B cell (primary cell): ENCODE results near the gene SPAG7. TPM values are rescaled to one million over a fixed set of nuclear protein-coding genes. Genes with fewer than 3 reads are reported as not detected.

Experiments
- ATAC-seq: fragments of 200-7000 bp; cut with Tn5 transposase; one replicate; pipeline ENCODE4 v1.10.0; 2021; ENCODE audit warnings: low read depth, mild to moderate bottlenecking, moderate number of reproducible peaks, moderate library complexity
- CTCF ChIA-PET: fragments of 350-600 bp; sonication (Branson Sonifier 250); formaldehyde crosslinking; loops from one replicate; lab custom pipeline; 2021; ENCODE audit warnings: antibody characterized with exemption, inconsistent platforms; lab: Charles Lee
- POLR2A ChIA-PET: fragments of 350-600 bp; sonication (Branson Sonifier 250); formaldehyde crosslinking; loops from one replicate; lab custom pipeline; 2021; ENCODE audit warnings: antibody characterized with exemption; lab: Charles Lee
- DNase-seq: peaks from one replicate; pipeline ENCODE4 v3.0.0; 2013
- H2AFZ ChIP-seq: 2 replicates; pipeline ENCODE4 v1.6.1; 2012; ENCODE audit warnings: mild to moderate bottlenecking, low read depth, low read length; ENCODE audit not compliant: insufficient read depth, poor library complexity, severe bottlenecking
- H3K27ac ChIP-seq, 2 donors: 1 replicate in 1 of 2; 2 replicates in 1 of 2; pipeline ENCODE4 v1.5.1; 2012 to 2013; ENCODE audit warnings: low read length in 2 of 2, mild to moderate bottlenecking in 2 of 2, moderate library complexity in 1 of 2
- H3K27me3 ChIP-seq, 4 experiments: fragments of 200-600 bp in 1 of 4; sonication (generic) in 1 of 4; replicated peaks in 1 of 4; 1 replicate in 2 of 4; 2 replicates in 2 of 4; pipeline versions ENCODE4 v1.6.1 to v1.7.0; 2013 to 2016; ENCODE audit warnings: low read length in 3 of 4, mild to moderate bottlenecking in 2 of 4, mixed read lengths in 1 of 4, moderate library complexity in 1 of 4; ENCODE audit not compliant: insufficient read depth in 4 of 4, control insufficient read depth in 3 of 4; ENCODE audit errors: control extremely low read depth in 1 of 4
- H3K36me3 ChIP-seq, 2 experiments: replicated peaks in 1 of 2; 1 replicate in 1 of 2; 2 replicates in 1 of 2; pipeline versions ENCODE4 v1.6.1 to v1.7.1; 2013; ENCODE audit warnings: low read length in 1 of 2; ENCODE audit not compliant: insufficient read depth in 2 of 2, control insufficient read depth in 1 of 2; ENCODE audit errors: control extremely low read depth in 1 of 2, extremely low read depth in 1 of 2
- H3K4me1 ChIP-seq, 2 donors: fragments of 200-600 bp in 1 of 2; sonication (generic) in 1 of 2; 1 replicate in 1 of 2; 2 replicates in 1 of 2; pipeline versions ENCODE4 v1.5.1 to v1.6.1; 2013 to 2017; ENCODE audit warnings: low read length in 2 of 2; ENCODE audit not compliant: control insufficient read depth in 2 of 2, insufficient read depth in 2 of 2
- H3K4me2 ChIP-seq: replicated peaks from 2 replicates; pipeline ENCODE3; 2012; ENCODE audit warnings: mild to moderate bottlenecking, low read depth, low read length; ENCODE audit not compliant: poor library complexity, severe bottlenecking
- H3K4me3 ChIP-seq, 5 experiments: fragments of 200-600 bp in 1 of 5; sonication (generic) in 1 of 5; 1 replicate in 3 of 5; 2 replicates in 2 of 5; pipeline versions ENCODE4 v1.5.1 to v1.7.0; 2011 to 2016; ENCODE audit warnings: low read length in 4 of 5, mild to moderate bottlenecking in 4 of 5, low read depth in 2 of 5, control low read depth in 1 of 5, moderate library complexity in 1 of 5; ENCODE audit not compliant: insufficient read depth in 1 of 5; ENCODE audit errors: control extremely low read depth in 1 of 5, extremely low read depth in 1 of 5
- H3K79me2 ChIP-seq: fragments of 200-600 bp; sonication (generic); one replicate; pipeline ENCODE4 v1.6.0; 2016; ENCODE audit warnings: low read length; ENCODE audit not compliant: control insufficient read depth, insufficient read depth
- H3K9ac ChIP-seq: fragments of 200-600 bp; sonication (generic); 2 replicates; pipeline ENCODE4 v1.6.1; 2017; ENCODE audit warnings: mild to moderate bottlenecking, low read length, moderate library complexity
- H3K9me3 ChIP-seq, 3 donors: one replicate each; pipeline versions ENCODE4 v1.6.1 to v1.7.1; 2013; ENCODE audit warnings: low read length in 2 of 3; ENCODE audit not compliant: control insufficient read depth in 2 of 3, insufficient read depth in 1 of 3; ENCODE audit errors: control extremely low read depth in 1 of 3
- H4K20me1 ChIP-seq: 2 replicates; pipeline ENCODE4 v1.6.0; 2012; ENCODE audit warnings: mild to moderate bottlenecking, low read length; ENCODE audit not compliant: insufficient read depth, control insufficient read depth, poor library complexity, severe bottlenecking
- H3K27ac Mint-ChIP-seq: one replicate; pipeline ENCODE4 v1.8.0; 2021; ENCODE audit warnings: mixed read lengths
- H3K27me3 Mint-ChIP-seq: one replicate; pipeline ENCODE4 v1.8.0; 2021; ENCODE audit warnings: mixed read lengths
- H3K4me1 Mint-ChIP-seq: one replicate; pipeline ENCODE4 v1.8.0; 2021; ENCODE audit warnings: mixed read lengths
- H3K4me3 Mint-ChIP-seq: one replicate; pipeline ENCODE4 v1.8.0; 2021; ENCODE audit warnings: mixed read lengths
- H3K9me3 Mint-ChIP-seq: one replicate; pipeline ENCODE4 v1.8.0; 2022; ENCODE audit warnings: mixed read lengths; ENCODE audit not compliant: insufficient read depth
- EZH2 ChIP-seq: IDR thresholded peaks from 2 replicates; pipeline ENCODE4 v1.6.1; 2012; ENCODE audit warnings: borderline replicate concordance, low read depth, mild to moderate bottlenecking, moderate library complexity, low read length; ENCODE audit not compliant: insufficient read depth, poor library complexity, severe bottlenecking
- WGBS: methylation state at CpG from one replicate; pipeline ENCODE4 v1.1.5; 2013; ENCODE audit warnings: missing lambda C conversion rate; ENCODE audit not compliant: insufficient coverage; 5-methylcytosine and 5-hydroxymethylcytosine counted together
- intact Hi-C: fragments of 100-400 bp; cut with micrococcal nuclease; formaldehyde crosslinking; loops from one replicate; pipeline ENCODE4 v1.10.0; 2022
- polyA plus RNA-seq: library from polyadenylated mRNA; depleted of rRNA; stranded (reverse); fragments of >200 nt; gene quantifications from 2 replicates; pipeline ENCODE4 v1.2.3, GENCODE V29; 2012
- total RNA-seq, 2 donors: library from RNA; stranded (reverse); fragments of 120-200 nt in 1 of 2; gene quantifications; 1 replicate in 1 of 2; 2 replicates in 1 of 2; pipeline versions ENCODE4 v1.2.3 to v1.2.4, GENCODE V29; 2013 to 2022
- TF ChIP-seq, protein P1 (sequence below): fragments of 200-600 bp; IDR thresholded peaks from one replicate; pipeline ENCODE4 v1.8.0; 2022; ENCODE audit warnings: antibody characterized with exemption, mild to moderate bottlenecking

Gene SPAG7
- total and polyA plus RNA-seq, 2 donors (not counting 1 experiment from before 2014, with no cell fraction given), result 43.4 to 52.5 TPM

DNA sequence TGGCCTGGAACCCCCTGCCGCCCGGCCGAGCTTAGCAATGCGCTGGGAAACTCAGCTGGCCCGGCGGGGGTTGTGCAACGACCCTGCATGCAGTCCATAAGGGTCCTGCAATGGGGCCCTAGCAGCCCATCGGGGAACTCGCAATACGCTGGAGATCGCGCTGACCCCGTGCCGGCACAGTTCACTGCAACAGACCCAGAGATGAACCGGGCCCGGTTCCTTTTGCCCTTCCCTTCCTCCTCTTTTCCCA lies 28.1 kb downstream of the SPAG7 start:
- H4K20me1 ChIP-seq, result peaks cover 6% of the 10 kb centered on the region
- no peak for DNase-seq
- Mint-ChIP-seq H3K27me3 (peaks cover under 1% of the 10 kb centered on the region), H3K4me1 (peaks cover 55% of the 10 kb centered on the region), H3K4me3 (peak overlapping the region; percentile 89), H3K27ac (peak overlapping the region; percentile 95), H3K9me3 (no peaks in the 10 kb centered on the region)
- 1% methylated on average over 16 of the region's 16 CpGs for WGBS
- intact Hi-C loops, result loop anchor here (2.0 kb wide), 1 partner anchor 31 kb away; no protein-coding TSS in a partner anchor
- H3K79me2 ChIP-seq, result peaks cover 42% of the 10 kb centered on the region
- peak overlapping the region; percentile 68 to 100 (median 86) for H3K4me3 ChIP-seq
- CTCF ChIA-PET, result interaction anchor here (0.9 to 3.1 kb wide), 15 partner anchors 9 to 149 kb away, joined by 3 to 24 read pairs (median 6); partner anchors contain the start of genes CAMTA2, CHRNE, INCA1 and KIF1C
- no peaks in the 10 kb centered on the region for H3K9me3 ChIP-seq
- H3K27ac ChIP-seq, result peak overlapping the region; percentile 70 to 87
- TF ChIP-seq, protein P1, sequence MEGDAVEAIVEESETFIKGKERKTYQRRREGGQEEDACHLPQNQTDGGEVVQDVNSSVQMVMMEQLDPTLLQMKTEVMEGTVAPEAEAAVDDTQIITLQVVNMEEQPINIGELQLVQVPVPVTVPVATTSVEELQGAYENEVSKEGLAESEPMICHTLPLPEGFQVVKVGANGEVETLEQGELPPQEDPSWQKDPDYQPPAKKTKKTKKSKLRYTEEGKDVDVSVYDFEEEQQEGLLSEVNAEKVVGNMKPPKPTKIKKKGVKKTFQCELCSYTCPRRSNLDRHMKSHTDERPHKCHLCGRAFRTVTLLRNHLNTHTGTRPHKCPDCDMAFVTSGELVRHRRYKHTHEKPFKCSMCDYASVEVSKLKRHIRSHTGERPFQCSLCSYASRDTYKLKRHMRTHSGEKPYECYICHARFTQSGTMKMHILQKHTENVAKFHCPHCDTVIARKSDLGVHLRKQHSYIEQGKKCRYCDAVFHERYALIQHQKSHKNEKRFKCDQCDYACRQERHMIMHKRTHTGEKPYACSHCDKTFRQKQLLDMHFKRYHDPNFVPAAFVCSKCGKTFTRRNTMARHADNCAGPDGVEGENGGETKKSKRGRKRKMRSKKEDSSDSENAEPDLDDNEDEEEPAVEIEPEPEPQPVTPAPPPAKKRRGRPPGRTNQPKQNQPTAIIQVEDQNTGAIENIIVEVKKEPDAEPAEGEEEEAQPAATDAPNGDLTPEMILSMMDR, result no peak
- no peak for TF ChIP-seq EZH2
- H3K36me3 ChIP-seq, result peaks cover 0 to 38% of the 10 kb centered on the region in 2 experiments
- peaks cover 45 to 54% of the 10 kb centered on the region in 2 donors for H3K4me1 ChIP-seq
- POLR2A ChIA-PET, result interaction anchor here (0.7 to 2.6 kb wide), 12 partner anchors 10 to 796 kb away, joined by 3 to 38 read pairs (median 6); partner anchors contain the start of genes ARRB2, C17orf107, CAMTA2 and CHRNE
- peak overlapping the region; percentile 78 for H2AFZ ChIP-seq
- ATAC-seq, result no peak
- no peaks in the 10 kb centered on the region for H3K27me3 ChIP-seq
- H3K9ac ChIP-seq, result peak overlapping the region; percentile 86
- H3K4me2 ChIP-seq, result peak overlapping the region; percentile 99
